ENCODE results near the gene TRPM1. TPM values are rescaled to one million over a fixed set of nuclear protein-coding genes. Genes with fewer than 3 reads are reported as not detected.

Gene TRPM1
- total RNA-seq, 1 donor from 2014 or later, result not detected

DNA sequence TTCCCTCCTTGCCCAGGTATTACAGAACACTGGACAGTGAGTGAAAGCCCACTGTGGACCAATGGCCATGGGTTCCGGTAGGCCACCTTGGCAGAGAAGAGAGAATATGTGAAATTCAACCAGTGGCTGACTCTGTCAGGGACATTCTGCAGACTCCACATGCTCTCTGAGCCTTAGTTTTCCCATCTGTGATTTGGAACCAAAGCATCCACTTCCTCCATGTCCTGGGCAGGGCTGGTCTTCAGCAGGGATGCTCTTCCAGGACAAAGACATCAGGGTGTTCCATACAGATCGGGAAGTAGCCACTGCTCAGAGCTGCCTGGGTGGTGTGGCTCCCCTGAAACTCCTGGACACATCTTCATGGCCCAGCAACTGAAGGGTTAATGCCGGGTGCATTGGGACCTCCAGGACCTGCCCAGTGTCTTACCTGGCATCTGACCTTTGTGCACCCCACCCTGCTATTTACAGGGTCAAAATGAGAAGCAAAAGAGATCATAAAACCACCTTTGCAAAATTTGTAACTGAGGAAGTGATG, 28.3 kb upstream of the TRPM1 start:
- TF ChIP-seq, protein P1, sequence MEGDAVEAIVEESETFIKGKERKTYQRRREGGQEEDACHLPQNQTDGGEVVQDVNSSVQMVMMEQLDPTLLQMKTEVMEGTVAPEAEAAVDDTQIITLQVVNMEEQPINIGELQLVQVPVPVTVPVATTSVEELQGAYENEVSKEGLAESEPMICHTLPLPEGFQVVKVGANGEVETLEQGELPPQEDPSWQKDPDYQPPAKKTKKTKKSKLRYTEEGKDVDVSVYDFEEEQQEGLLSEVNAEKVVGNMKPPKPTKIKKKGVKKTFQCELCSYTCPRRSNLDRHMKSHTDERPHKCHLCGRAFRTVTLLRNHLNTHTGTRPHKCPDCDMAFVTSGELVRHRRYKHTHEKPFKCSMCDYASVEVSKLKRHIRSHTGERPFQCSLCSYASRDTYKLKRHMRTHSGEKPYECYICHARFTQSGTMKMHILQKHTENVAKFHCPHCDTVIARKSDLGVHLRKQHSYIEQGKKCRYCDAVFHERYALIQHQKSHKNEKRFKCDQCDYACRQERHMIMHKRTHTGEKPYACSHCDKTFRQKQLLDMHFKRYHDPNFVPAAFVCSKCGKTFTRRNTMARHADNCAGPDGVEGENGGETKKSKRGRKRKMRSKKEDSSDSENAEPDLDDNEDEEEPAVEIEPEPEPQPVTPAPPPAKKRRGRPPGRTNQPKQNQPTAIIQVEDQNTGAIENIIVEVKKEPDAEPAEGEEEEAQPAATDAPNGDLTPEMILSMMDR (IDR thresholded peaks at IDR 0.05), result no peak
- no peaks in the 10 kb centered on the region for H3K9me3 Mint-ChIP-seq (ENCODE audit: unreplicated experiment)

DNA sequence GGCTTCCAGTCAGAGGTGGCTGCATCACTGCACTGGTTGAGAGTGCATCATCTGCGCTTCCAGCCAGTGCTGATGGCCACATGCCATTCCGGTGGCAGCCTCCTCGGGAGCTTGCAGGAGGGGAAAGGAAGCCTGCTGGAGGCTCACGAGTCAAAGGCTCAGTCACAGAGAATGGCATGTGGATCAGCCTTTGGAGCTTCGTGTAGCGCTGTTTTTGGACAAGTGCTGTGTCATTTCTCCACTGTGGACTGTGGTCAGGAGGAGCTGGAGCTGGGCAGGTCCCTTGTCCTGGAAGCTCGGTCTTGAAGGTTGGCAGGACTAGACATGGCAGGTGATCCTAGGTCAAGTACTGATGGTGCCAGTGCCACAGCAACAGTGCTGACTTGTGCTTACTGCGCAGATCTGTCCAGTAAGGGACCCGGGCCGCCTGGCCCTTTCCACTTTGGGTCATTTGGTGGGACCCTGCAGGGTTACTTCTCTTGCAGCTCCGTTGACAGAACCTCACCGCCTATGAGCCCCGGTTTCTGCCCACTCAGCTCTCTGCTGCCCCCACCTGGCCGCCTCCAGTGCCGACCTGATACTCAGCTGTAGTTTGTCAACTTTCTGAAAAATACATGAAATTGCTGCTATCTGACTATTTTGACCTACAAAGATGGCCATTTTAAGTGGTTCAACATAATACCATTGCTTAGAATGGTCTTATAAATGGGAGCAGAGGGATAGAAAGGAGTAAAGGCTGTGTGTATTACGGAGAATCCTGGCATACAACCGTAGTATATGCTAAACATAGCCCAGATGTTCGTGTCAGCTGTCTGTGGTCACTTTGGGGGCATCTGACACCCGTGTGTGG, 27.6 kb upstream of the TRPM1 start:
- peak; percentile 92 for DNase-seq (ENCODE audit: extremely low spot score, unreplicated experiment)
- TF ChIP-seq, protein P1 (IDR thresholded peaks at IDR 0.05), result peak; percentile 98
- Mint-ChIP-seq H3K4me3 (ENCODE audit: unreplicated experiment) (no peak overlapping the region), H3K36me3 (ENCODE audit: unreplicated experiment) (no peaks in the 10 kb centered on the region), H3K4me1 (ENCODE audit: unreplicated experiment) (no peaks in the 10 kb centered on the region), H3K27me3 (ENCODE audit: unreplicated experiment) (peaks cover 10% of the 10 kb centered on the region), H3K27ac (ENCODE audit: unreplicated experiment) (no peak overlapping the region), H3K9me3 (ENCODE audit: unreplicated experiment) (no peaks in the 10 kb centered on the region)

More for the DNA sequence above, 28.3 kb upstream of the TRPM1 start:
- Mint-ChIP-seq H3K36me3 (ENCODE audit: unreplicated experiment) (no peaks in the 10 kb centered on the region), H3K27ac (ENCODE audit: unreplicated experiment) (no peak overlapping the region), H3K4me3 (ENCODE audit: unreplicated experiment) (no peak overlapping the region), H3K27me3 (ENCODE audit: unreplicated experiment) (peaks cover 11% of the 10 kb centered on the region), H3K4me1 (ENCODE audit: unreplicated experiment) (no peaks in the 10 kb centered on the region)
- no peak for DNase-seq (ENCODE audit: extremely low spot score, unreplicated experiment)

DNA sequence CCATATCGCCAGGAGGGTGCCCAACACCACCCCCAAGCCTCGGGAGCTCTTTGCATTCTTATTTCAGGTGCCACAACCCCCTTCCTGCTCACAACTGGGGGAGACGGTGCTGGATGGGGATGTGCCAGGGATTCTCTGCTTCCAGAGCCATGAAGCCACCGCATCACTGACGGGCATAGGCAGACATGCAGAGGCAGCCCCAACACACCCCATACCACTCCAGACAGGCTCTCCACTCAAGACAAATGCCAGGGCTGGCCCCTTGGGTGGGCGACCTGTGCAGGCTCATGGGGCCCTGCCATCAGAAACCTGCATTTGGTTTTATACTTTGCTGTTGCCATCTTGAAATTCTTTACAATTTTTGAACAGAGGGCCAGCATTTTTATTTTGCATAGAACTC, 27.0 kb upstream of the TRPM1 start:
- H3K4me1 Mint-ChIP-seq (ENCODE audit: unreplicated experiment), result no peaks in the 10 kb centered on the region
- no peaks in the 10 kb centered on the region for H3K9me3 Mint-ChIP-seq (ENCODE audit: unreplicated experiment)
- no peaks in the 10 kb centered on the region for H3K36me3 Mint-ChIP-seq (ENCODE audit: unreplicated experiment)
- peaks cover 7% of the 10 kb centered on the region for H3K27me3 Mint-ChIP-seq (ENCODE audit: unreplicated experiment)
- H3K4me3 Mint-ChIP-seq (ENCODE audit: unreplicated experiment), result no peak overlapping the region
- DNase-seq (ENCODE audit: extremely low spot score, unreplicated experiment), result no peak
- TF ChIP-seq, protein P1 (IDR thresholded peaks at IDR 0.05), result no peak
- H3K27ac Mint-ChIP-seq (ENCODE audit: unreplicated experiment), result no peak overlapping the region

DNA sequence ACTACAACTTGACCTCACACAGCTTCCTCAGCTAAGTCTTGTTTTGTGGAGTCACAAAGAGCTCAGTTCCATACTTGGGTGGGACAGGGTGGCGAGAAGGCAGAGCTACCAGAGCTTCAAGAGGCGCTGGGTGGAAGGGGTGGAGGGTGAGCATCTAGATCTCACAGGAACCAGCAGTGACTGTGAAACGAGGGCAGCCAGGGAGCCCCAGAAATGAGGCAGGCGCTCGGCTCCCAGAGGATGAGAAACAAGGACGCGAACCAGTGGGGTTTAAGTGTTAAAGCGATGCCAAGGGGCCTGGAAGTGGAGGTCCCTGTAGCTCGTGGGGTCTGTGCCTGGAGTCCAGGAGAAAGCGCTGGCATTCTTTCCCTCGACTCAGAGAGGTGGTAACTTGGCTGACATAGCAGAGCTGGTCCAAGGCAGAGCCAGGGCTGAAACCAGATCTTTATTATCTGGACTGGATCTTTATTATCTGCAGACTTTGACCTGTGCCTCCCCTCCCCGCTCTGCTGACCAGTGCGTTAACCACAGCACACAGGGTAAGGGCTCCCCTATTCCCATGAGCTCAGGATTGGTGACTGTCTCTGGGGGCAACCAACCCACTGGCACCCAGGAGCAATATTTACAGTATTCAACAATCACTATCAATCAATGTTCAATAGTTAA, 26.2 kb upstream of the TRPM1 start:
- no peak overlapping the region for H3K4me3 Mint-ChIP-seq (ENCODE audit: unreplicated experiment)
- no peaks in the 10 kb centered on the region for H3K4me1 Mint-ChIP-seq (ENCODE audit: unreplicated experiment)
- peaks cover 7% of the 10 kb centered on the region for H3K27me3 Mint-ChIP-seq (ENCODE audit: unreplicated experiment)
- DNase-seq (ENCODE audit: extremely low spot score, unreplicated experiment), result no peak
- no peaks in the 10 kb centered on the region for H3K36me3 Mint-ChIP-seq (ENCODE audit: unreplicated experiment)
- peaks cover 6% of the 10 kb centered on the region for H3K9me3 Mint-ChIP-seq (ENCODE audit: unreplicated experiment)
- TF ChIP-seq, protein P1 (IDR thresholded peaks at IDR 0.05), result no peak
- no peak overlapping the region for H3K27ac Mint-ChIP-seq (ENCODE audit: unreplicated experiment)

DNA sequence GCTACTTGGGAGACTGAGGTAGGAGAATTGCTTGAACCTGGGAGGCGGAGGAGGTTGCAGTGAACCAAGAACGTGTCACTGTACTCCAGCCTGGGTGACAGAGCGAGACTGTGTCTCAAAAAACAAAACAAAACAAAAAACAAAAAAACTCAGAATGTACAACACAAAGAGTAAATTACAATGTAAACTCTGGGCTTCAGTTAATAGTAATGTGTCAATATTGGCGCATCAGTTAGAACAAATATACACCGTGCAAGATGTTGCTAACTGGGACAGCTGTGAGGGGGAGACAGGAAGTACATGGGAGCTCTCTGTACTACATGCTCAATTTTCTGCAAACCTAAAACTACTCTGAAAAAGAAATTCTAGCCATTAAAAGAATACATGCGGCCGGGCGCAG, 23.5 kb upstream of the TRPM1 start:
- no peaks in the 10 kb centered on the region for H3K27me3 Mint-ChIP-seq (ENCODE audit: unreplicated experiment)
- peaks cover 26% of the 10 kb centered on the region for H3K9me3 Mint-ChIP-seq (ENCODE audit: unreplicated experiment)
- no peak for DNase-seq (ENCODE audit: extremely low spot score, unreplicated experiment)
- H3K27ac Mint-ChIP-seq (ENCODE audit: unreplicated experiment), result no peak overlapping the region
- no peak overlapping the region for H3K4me3 Mint-ChIP-seq (ENCODE audit: unreplicated experiment)
- H3K36me3 Mint-ChIP-seq (ENCODE audit: unreplicated experiment), result peaks cover 5% of the 10 kb centered on the region
- TF ChIP-seq, protein P1 (IDR thresholded peaks at IDR 0.05), result no peak
- no peaks in the 10 kb centered on the region for H3K4me1 Mint-ChIP-seq (ENCODE audit: unreplicated experiment)

All from osteocyte (in vitro differentiated cells).